ENCODE results near the gene RNF125.
"Not testable (repeated sequence)": the region's sequence is repeated elsewhere in the genome, so short reads cannot be mapped to it uniquely, and the experiment has no call there.

RNF125 gene

GRCh38 chr18:32018331-32019250, at the start of gene RNF125:
Gene RNF125, plus strand, starts transcription at chr18:32018825. Its CDS starts 39 bp downstream, at chr18:32018864.
- DNase-seq = peak; percentile 77

GRCh38 chr18:31970617-31971016, 48.0 kb upstream of the RNF125 start:
- DNase-seq = no peak

DNA sequence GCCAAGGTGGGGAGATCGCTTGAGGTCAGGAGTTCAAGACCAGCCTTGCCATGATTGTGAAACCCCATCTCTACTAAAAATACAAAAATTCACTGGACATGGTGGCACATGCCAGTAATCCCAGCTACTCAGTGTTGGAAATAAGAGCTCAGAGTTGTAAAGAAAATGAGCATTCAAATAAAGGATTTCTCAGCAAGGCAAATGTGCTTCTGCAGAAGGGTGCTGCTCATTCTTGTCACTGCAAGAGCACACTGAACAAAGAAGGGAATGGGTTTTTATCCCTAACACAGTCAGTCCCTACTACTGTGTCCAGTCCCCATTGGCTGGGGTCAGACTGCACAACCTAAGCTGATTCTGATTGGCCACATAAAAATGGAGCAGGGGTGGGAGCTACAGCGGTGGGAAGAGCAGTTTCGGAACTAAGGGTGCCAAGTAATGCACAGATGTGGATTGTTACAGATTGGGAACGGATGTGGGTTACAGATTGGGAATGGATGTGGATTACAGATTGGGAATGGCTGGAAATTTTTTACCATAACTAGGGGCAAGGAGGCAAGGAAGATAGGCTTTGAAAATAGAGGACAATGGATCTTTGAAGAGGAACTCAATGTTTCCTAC, 44.6 kb upstream of the RNF125 start:
- DNase-seq = no peak

DNA sequence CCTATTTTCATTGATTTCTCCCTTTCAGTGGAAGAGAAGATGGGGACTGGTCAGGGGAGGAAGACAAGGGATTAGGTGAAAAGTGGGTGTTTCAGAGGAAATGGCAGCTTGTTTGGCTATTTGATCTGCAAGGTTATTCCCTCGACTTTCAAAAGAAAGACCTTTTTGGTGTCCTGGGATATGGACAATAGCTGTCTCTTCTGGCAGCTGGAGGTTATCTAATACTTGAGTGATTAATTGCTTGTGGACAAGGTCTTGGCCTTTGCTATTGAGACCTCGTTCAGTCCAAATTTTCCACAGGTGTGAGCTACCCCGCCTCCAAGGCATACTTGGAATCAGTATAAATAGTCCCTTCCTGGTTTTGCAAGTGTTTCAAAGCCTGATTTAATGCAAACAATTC, 42.4 kb upstream of the RNF125 start:
- DNase-seq = no peak

GRCh38 chr18:31977270-31977872, 41.3 kb upstream of the RNF125 start:
- no peak for DNase-seq

DNA sequence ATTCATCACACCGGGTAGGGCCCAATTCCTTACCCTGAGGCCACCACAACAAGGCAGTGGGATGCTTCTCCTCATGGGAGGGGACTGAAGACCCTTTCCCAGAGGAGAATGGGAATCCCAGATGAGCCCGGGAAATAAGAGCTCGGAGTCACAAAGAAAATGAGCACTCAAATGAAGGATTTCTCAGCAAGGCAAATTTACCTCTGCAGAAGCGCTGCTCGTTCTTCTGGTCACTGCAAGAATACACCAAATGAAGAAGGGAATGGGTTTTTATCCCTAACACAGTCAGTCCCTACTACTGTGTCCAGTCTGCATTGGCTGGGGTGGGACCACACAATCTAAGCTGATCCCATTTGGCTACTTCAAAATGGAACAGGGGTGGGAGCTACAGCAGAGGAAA, 40.0 kb upstream of the RNF125 start:
- no peak for DNase-seq

- no peak for DNase-seq
Observed at GRCh38 chr18:31979714-31980113, 38.9 kb upstream of the RNF125 start.

GRCh38 chr18:31980863-31981262, 37.8 kb upstream of the RNF125 start:
- DNase-seq = no peak

GRCh38 chr18:31983020-31983419, 35.6 kb upstream of the RNF125 start:
- DNase-seq = no peak

DNA sequence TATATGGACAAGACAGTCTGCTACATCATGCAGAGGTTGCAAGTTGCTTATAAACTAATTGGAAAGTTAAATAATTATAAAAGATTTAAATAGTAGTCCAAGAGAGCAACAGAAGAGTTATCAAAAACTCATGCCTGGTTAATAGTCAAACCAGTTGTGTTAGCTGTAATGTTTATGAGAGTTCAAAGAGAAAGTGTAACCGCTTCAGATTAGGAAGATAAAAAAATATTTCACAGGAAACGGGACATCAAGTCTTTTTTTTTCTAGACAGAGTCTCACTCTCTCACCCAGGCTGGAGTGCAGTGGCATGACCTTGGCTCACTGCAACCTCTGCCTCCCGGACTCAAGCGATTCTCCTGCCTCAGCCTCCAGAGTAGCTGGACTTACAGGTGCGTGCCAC, 34.6 kb upstream of the RNF125 start:
- no peak for DNase-seq

DNA sequence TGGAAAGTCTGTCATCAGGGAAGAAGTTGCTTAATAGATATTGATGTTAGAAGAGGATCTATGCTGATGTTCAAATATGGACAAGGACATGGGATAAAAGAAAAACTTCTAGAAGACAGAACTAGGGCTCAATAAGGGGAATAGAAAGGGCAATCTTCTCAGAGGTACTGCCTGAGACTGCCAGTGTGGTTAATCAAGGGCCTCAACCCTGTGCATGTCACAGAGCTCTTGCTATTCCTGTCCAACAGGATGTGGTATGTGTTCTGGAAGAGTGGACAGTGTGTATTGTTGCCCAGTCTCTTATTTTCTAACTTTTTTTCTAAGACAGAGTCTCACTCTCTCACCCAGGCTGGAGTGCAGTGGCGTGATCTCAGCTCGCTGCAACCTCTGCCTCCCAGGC, 27.8 kb upstream of the RNF125 start:
- DNase-seq = no peak

GRCh38 chr18:31996007-31996406, 22.6 kb upstream of the RNF125 start:
- no peak for DNase-seq

GRCh38 chr18:31998880-31999412, 19.7 kb upstream of the RNF125 start:
- DNase-seq = no peak

- DNase-seq = not testable (repeated sequence)
Observed at GRCh38 chr18:32001141-32001540, 17.5 kb upstream of the RNF125 start.

- not testable (repeated sequence) for DNase-seq
Observed at GRCh38 chr18:32003822-32004221, 14.8 kb upstream of the RNF125 start.

GRCh38 chr18:32010124-32010721, 8.4 kb upstream of the RNF125 start:
- no peak for DNase-seq

DNA sequence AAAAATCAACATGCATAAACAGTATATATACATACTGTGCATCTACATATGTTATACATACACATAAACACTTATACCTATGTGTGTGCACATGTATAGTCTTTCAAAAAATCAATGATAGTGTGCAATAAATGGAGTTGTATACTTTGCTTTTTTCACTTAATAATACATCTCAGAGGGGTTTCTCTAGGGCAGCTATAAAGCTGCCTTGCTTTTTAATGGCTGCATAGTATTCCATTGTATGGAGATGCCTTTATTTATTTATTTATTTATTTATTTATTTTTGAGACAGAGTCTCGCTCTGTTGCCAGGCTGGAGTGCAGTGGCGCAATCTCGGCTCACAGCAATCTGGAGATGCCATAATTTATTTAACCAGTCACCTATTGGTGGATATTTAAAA, 7.4 kb upstream of the RNF125 start:
- DNase-seq = no peak

GRCh38 chr18:32019251-32019948, 775 bp downstream of the RNF125 start:
- peak; percentile 38 for DNase-seq

DNA sequence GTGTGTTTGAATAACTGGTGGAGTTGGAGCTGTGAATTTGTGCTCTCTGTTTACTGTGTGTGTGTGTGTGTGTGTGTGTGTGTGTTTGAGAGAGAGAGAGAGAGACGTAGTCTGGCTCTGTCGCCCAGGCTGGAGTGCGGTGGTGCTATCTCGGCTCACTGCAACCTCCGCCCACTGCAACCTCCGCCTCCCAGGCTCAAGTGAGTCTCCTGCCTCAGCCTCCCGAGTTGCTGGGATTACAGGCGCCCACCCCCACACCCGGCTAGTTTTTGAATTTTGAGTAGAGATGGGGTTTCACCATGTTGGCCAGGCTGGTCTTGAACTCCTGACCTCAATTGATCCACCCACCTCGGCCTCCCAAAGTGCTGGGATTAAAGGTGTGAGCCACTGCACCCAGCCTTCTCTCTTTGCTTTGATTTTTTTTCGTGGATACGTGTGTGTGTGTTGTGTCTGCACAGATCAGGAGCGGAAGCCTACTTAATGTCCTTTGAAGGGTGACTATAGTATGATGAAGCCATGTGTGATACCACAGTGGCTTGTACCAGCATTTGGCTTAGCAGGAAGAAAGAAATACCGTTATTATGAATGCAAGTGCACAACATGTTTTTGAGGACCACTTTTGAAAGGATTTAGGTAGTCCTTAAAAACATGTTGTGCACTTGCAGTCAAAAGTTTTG, 1.5 kb downstream of the RNF125 start:
- DNase-seq = peak; percentile 23

GRCh38 chr18:32021756-32022564, 3.3 kb downstream of the RNF125 start:
- DNase-seq = no peak

DNA sequence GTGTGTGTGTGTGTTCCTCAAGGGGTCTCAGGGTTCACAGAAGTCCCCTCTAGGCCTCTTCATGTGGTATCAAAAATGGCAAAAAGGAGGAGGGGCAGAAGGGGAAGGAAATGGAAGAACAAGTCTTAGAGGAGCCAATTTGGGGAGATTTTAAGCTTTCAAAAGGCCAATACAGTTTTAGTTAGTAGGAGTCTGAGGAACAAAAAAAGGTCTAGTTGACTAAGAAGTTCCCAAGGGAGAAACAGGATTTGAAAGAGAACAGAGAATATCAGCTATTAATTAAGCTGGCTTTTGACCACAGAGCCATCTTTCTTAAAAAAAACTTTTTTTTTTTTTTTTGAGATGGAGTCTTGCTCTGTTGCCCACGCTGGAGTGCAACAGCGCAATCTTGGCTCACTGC, 7.1 kb downstream of the RNF125 start:
- no peak for DNase-seq
